Ascending aorta (tissue), 2 donors: ENCODE measurements around the gene ALPI. TPM values are rescaled to one million over a fixed set of nuclear protein-coding genes. Genes with fewer than 3 reads are reported as not detected.
"Not testable (repeated sequence)": the region's sequence is repeated elsewhere in the genome, so short reads cannot be mapped to it uniquely, and the experiment has no call there.

Experiments
- DNase-seq, 2 donors: peaks; one replicate each; pipeline ENCODE4 v3.0.0-alpha.2; 2019; ENCODE audit warnings: low spot score in 2 of 2
- H3K27ac ChIP-seq, 2 donors: fragments of 200-600 bp; sonication (generic); one replicate each; pipeline ENCODE4 v1.5.1; 2016 to 2017; ENCODE audit warnings: mild to moderate bottlenecking in 1 of 2
- H3K27me3 ChIP-seq: fragments of 200-600 bp; sonication (generic); one replicate; pipeline ENCODE4 v1.5.1; 2017
- H3K36me3 ChIP-seq, 2 donors: fragments of 200-600 bp; sonication (generic); one replicate each; pipeline ENCODE4 v1.5.1; 2016
- H3K4me1 ChIP-seq, 2 donors: fragments of 200-600 bp; sonication (generic); one replicate each; pipeline ENCODE4 v1.5.1; 2016 to 2017; ENCODE audit warnings: mild to moderate bottlenecking in 1 of 2
- H3K4me3 ChIP-seq, 2 donors: fragments of 200-600 bp; sonication (generic); one replicate each; pipeline ENCODE4 v1.5.1; 2016 to 2017; ENCODE audit warnings: mild to moderate bottlenecking in 1 of 2
- H3K9me3 ChIP-seq, 2 donors: fragments of 200-600 bp; sonication (generic); one replicate each; pipeline ENCODE4 v1.5.1; 2016
- intact Hi-C: fragments of 100-400 bp; cut with DNase I; formaldehyde crosslinking; loops from one replicate; pipeline ENCODE4 v1.15.1; 2023
- total RNA-seq: library from RNA; depleted of rRNA; stranded (reverse); fragments of >200 nt; gene quantifications from one replicate; pipeline ENCODE4 v1.1.0, GENCODE V29; 2016
- TF ChIP-seq, protein P1 (sequence below), 3 experiments: fragments of 200-600 bp in 2 of 3; fragments of 450-650 bp in 1 of 3; sonication (generic) in 2 of 3; IDR thresholded peaks; one replicate each; pipeline ENCODE4 v1.5.1; 2016 to 2019; ENCODE audit warnings: antibody characterized with exemption in 3 of 3, mild to moderate bottlenecking in 1 of 3, moderate library complexity in 1 of 3

Gene ALPI
- total RNA-seq: not detected

GRCh38 chr2:232455426-232456255 lies at the start of gene ALPI:
Gene ALPI (plus strand): TSS chr2:232456153. CDS start chr2:232456200, 47 bp downstream.
- TF ChIP-seq, protein P1, sequence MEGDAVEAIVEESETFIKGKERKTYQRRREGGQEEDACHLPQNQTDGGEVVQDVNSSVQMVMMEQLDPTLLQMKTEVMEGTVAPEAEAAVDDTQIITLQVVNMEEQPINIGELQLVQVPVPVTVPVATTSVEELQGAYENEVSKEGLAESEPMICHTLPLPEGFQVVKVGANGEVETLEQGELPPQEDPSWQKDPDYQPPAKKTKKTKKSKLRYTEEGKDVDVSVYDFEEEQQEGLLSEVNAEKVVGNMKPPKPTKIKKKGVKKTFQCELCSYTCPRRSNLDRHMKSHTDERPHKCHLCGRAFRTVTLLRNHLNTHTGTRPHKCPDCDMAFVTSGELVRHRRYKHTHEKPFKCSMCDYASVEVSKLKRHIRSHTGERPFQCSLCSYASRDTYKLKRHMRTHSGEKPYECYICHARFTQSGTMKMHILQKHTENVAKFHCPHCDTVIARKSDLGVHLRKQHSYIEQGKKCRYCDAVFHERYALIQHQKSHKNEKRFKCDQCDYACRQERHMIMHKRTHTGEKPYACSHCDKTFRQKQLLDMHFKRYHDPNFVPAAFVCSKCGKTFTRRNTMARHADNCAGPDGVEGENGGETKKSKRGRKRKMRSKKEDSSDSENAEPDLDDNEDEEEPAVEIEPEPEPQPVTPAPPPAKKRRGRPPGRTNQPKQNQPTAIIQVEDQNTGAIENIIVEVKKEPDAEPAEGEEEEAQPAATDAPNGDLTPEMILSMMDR (IDR thresholded peaks at IDR 0.05): no peak
- H3K9me3 ChIP-seq: no peaks in the 10 kb centered on the region
- H3K4me3 ChIP-seq: no peak within 1 kb of the TSS
- no peaks in the 10 kb centered on the region for H3K27me3 ChIP-seq
- no peak within 1 kb of the TSS for H3K27ac ChIP-seq
- no peaks in the 10 kb centered on the region for H3K36me3 ChIP-seq
- peak in 1 of 2 donors; percentile 56 for DNase-seq
- intact Hi-C loops: no loop called here
- no peaks in the 10 kb centered on the region for H3K4me1 ChIP-seq

DNA sequence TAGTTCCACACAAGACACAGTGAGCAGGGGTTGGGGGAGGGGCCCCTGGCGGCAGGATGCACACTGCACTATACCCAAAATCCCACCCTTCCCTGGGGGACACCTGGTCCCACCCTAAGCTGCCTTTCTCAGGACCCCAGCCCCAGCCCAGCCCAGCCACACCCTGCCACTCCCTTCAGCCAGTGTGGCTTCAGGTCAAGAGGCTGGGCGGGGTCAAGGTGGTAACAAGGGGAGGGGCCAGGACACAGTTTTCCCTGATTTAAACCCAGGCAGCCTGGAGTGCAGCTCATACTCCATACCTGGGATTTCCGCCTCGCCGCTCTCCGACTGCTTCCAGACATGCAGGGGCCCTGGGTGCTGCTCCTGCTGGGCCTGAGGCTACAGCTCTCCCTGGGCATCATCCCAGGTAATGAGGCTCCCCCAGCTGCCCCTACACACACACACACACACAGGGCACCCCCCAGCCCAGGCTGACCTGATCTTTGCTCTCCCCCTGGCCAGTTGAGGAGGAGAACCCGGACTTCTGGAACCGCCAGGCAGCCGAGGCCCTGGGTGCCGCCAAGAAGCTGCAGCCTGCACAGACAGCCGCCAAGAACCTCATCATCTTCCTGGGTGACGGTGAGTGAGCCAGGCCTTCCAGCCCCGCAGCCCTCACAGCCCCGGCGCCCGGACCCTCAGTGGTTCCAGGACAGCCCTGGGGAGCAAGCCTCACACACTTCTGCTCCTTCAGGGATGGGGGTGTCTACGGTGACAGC lies 49.2 kb upstream of the ALPI start, which contains the start of gene ALPG:
Gene ALPG (plus strand): TSS at position 289 of the 755 bp plus-strand sequence. CDS start 51 bp downstream, at position 340.
- H3K9me3 ChIP-seq: no peaks in the 10 kb centered on the region
- DNase-seq: no peak
- H3K27me3 ChIP-seq: no peaks in the 10 kb centered on the region
- TF ChIP-seq, protein P1 (IDR thresholded peaks at IDR 0.05): no peak
- no peak within 1 kb of the TSS for H3K4me3 ChIP-seq
- H3K27ac ChIP-seq: no peak within 1 kb of the TSS
- no peaks in the 10 kb centered on the region for H3K4me1 ChIP-seq
- no peaks in the 10 kb centered on the region for H3K36me3 ChIP-seq
- intact Hi-C loops: no loop called here

DNA sequence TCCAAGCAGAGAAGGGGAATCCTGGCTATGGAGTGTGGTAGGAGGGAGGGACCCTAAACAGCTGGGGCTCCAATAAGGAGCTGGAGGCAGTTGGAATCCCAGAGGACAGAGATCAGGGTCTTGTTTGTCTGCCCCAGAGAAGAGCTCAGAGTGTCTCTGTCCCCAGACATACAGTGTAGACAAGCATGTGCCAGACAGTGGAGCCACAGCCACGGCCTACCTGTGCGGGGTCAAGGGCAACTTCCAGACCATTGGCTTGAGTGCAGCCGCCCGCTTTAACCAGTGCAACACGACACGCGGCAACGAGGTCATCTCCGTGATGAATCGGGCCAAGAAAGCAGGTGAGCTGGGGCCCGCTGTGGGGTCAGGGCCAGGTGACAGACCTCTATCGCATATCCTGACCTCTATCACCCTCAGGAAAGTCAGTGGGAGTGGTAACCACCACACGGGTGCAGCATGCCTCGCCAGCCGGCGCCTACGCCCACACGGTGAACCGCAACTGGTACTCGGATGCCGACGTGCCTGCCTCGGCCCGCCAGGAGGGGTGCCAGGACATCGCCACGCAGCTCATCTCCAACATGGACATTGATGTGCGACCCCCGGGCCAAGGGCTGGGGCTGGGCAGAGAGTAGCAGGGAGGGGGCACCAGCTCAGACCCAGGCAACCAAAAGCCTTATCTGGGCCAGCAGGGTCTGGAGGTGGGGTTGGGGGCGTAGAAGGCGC lies 48.4 kb upstream of the ALPI start:
- H3K27ac ChIP-seq, H3K9me3 ChIP-seq, H3K4me1 ChIP-seq, H3K4me3 ChIP-seq, H3K36me3 ChIP-seq, DNase-seq, H3K27me3 ChIP-seq, intact Hi-C loops: not testable (repeated sequence)

DNA sequence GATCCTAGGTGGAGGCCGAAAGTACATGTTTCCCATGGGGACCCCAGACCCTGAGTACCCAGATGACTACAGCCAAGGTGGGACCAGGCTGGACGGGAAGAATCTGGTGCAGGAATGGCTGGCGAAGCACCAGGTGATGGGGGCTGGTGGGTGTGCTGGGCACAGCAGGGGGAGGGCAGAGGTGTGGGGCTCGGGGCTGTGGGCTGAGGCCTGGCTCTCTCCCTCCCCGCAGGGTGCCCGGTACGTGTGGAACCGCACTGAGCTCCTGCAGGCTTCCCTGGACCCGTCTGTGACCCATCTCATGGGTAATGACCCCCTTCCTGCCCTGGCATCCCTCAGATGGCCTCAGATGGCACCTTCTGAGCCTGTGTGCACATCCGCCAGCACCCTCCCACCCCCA lies 47.7 kb upstream of the ALPI start:
- H3K4me1 ChIP-seq, H3K4me3 ChIP-seq, DNase-seq, H3K9me3 ChIP-seq, H3K27me3 ChIP-seq, H3K36me3 ChIP-seq, H3K27ac ChIP-seq, intact Hi-C loops: not testable (repeated sequence)

GRCh38 chr2:232409617-232410016 lies 46.3 kb upstream of the ALPI start:
- DNase-seq, H3K36me3 ChIP-seq, H3K4me3 ChIP-seq, H3K27ac ChIP-seq, H3K27me3 ChIP-seq, H3K4me1 ChIP-seq, H3K9me3 ChIP-seq, intact Hi-C loops: not testable (repeated sequence)

DNA sequence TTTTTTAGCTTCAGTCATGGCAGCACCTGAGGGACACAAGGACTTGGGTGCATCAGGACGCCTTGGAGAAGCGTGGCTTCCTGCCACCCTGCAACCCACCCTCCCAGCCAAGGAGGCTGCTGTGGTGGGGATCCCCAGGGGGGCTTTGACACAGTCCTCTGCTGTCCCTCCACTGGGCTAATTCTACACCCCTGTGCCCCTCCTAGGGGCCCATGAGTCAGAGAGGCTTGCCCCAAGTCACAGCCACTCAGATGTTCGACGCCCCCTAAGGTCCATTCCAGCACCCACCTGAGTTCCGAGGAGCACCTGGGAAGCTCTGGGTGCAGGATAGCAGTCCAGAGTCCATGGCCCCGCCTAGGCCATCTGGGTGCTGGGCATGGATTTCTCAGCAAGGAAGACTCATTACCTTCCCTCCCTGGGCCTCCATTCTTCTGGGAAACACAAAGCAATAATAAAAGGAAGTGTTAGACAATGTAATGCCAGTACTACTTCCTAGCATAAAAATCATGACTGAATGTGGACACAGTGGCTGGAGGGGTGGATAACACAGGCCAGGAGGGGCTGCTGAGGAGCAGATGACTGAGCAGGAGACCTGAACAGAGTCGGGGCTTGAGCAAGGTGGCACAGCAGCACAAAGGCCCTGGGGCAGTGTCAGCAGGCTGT lies 45.6 kb upstream of the ALPI start:
- H3K4me3 ChIP-seq: no peak overlapping the region
- H3K27ac ChIP-seq: no peak overlapping the region
- TF ChIP-seq, protein P1 (IDR thresholded peaks at IDR 0.05): no peak
- DNase-seq: no peak
- H3K36me3 ChIP-seq: no peaks in the 10 kb centered on the region
- no peaks in the 10 kb centered on the region for H3K27me3 ChIP-seq
- intact Hi-C loops: no loop called here
- H3K9me3 ChIP-seq: no peaks in the 10 kb centered on the region
- no peaks in the 10 kb centered on the region for H3K4me1 ChIP-seq
